Brain microvascular endothelial cell (primary cell): ENCODE measurements around the gene SERPINE1.
"Not testable (repeated sequence)": the region's sequence is repeated elsewhere in the genome, so short reads cannot be mapped to it uniquely, and the experiment has no call there.

ENCODE experiments used
- DNase-seq: peaks from one replicate; pipeline ENCODE4 v3.0.0-alpha.2; 2020
- H3K27ac ChIP-seq: fragments of 250-450 bp; sonication (Bioruptor Pico); 2 replicates; pipeline ENCODE4 v1.5.1; 2020; ENCODE audit warnings: mild to moderate bottlenecking, moderate library complexity
- H3K27me3 ChIP-seq: fragments of 250-450 bp; sonication (Bioruptor Pico); replicated peaks from 2 replicates; pipeline ENCODE4 v1.5.1; 2020; ENCODE audit warnings: mild to moderate bottlenecking
- H3K36me3 ChIP-seq: fragments of 250-450 bp; sonication (Bioruptor Pico); replicated peaks from 2 replicates; pipeline ENCODE4 v1.5.1; 2020; ENCODE audit warnings: mild to moderate bottlenecking
- H3K4me3 ChIP-seq: 2 replicates; pipeline ENCODE4 v1.5.1; 2011; ENCODE audit warnings: low read depth, mild to moderate bottlenecking, control low read depth, low read length, moderate library complexity
- in situ Hi-C: cut with HindIII; loops from 2 replicates; pipeline ENCODE4 v1.10.0; 2017; ENCODE audit warnings: low sequenced_read_pairs, low pct_ligation_motif_present
- TF ChIP-seq, protein P1 (sequence below): IDR thresholded peaks from 2 replicates; pipeline ENCODE4 v1.5.1; 2011; ENCODE audit warnings: low read depth, mild to moderate bottlenecking, moderate library complexity, low read length, control low read depth, inconsistent platforms; ENCODE audit errors: missing control alignments

SERPINE1 gene

GRCh38 chr7:101087334-101088068, 39.4 kb upstream of the SERPINE1 start:
- H3K36me3 ChIP-seq: peaks cover 21% of the 10 kb centered on the region
- in situ Hi-C loops: no loop called here
- H3K4me3 ChIP-seq: no peak overlapping the region
- no peak overlapping the region for H3K27ac ChIP-seq
- DNase-seq: no peak
- TF ChIP-seq, protein P1, sequence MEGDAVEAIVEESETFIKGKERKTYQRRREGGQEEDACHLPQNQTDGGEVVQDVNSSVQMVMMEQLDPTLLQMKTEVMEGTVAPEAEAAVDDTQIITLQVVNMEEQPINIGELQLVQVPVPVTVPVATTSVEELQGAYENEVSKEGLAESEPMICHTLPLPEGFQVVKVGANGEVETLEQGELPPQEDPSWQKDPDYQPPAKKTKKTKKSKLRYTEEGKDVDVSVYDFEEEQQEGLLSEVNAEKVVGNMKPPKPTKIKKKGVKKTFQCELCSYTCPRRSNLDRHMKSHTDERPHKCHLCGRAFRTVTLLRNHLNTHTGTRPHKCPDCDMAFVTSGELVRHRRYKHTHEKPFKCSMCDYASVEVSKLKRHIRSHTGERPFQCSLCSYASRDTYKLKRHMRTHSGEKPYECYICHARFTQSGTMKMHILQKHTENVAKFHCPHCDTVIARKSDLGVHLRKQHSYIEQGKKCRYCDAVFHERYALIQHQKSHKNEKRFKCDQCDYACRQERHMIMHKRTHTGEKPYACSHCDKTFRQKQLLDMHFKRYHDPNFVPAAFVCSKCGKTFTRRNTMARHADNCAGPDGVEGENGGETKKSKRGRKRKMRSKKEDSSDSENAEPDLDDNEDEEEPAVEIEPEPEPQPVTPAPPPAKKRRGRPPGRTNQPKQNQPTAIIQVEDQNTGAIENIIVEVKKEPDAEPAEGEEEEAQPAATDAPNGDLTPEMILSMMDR: no peak
- H3K27me3 ChIP-seq: no peaks in the 10 kb centered on the region

DNA sequence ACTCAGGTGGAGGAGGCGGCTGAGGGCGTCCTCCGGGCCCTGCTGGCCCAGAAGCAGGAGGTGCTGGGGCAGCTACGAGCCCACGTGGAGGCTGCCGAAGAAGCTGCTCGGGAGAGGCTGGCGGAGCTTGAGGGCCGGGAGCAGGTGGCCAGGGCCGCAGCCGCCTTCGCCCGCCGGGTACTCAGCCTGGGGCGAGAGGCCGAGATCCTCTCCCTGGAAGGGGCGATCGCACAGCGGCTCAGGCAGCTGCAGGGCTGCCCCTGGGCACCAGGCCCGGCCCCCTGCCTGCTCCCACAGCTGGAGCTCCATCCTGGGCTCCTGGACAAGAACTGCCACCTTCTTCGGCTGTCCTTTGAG, 38.9 kb upstream of the SERPINE1 start:
- no peak overlapping the region for H3K27ac ChIP-seq
- no peak for DNase-seq
- in situ Hi-C loops: no loop called here

GRCh38 chr7:101088858-101089529, 37.9 kb upstream of the SERPINE1 start:
- in situ Hi-C loops: no loop called here

More for the DNA sequence above, 38.9 kb upstream of the SERPINE1 start:
- TF ChIP-seq, protein P1: no peak
- Histone ChIP-seq H3K27me3 (no peaks in the 10 kb centered on the region), H3K36me3 (peaks cover 21% of the 10 kb centered on the region), H3K4me3 (no peak overlapping the region)

GRCh38 chr7:101089876-101090275, 37.0 kb upstream of the SERPINE1 start:
- TF ChIP-seq, protein P1: no peak
- Histone ChIP-seq H3K36me3 (peaks cover 21% of the 10 kb centered on the region), H3K27me3 (no peaks in the 10 kb centered on the region), H3K27ac (no peak overlapping the region), H3K4me3 (no peak overlapping the region)
- no peak for DNase-seq
- in situ Hi-C loops: no loop called here

More at GRCh38 chr7:101088858-101089529, 37.9 kb upstream of the SERPINE1 start:
- H3K27ac ChIP-seq: no peak overlapping the region
- H3K4me3 ChIP-seq: no peak overlapping the region
- no peak for DNase-seq
- peaks cover 21% of the 10 kb centered on the region for H3K36me3 ChIP-seq
- H3K27me3 ChIP-seq: no peaks in the 10 kb centered on the region
- TF ChIP-seq, protein P1: no peak

- in situ Hi-C loops: not testable (repeated sequence)
These were observed 34.5 kb upstream of the SERPINE1 start for GRCh38 chr7:101092266-101092905.

GRCh38 chr7:101093906-101094305, 33.0 kb upstream of the SERPINE1 start:
- DNase-seq: peak; percentile 64
- TF ChIP-seq, protein P1: no peak
- H3K4me3 ChIP-seq: no peak overlapping the region
- H3K36me3 ChIP-seq: peaks cover 6% of the 10 kb centered on the region
- H3K27me3 ChIP-seq: no peaks in the 10 kb centered on the region
- H3K27ac ChIP-seq: peak overlapping the region; percentile 85
- in situ Hi-C loops: no loop called here

More at GRCh38 chr7:101092266-101092905, 34.5 kb upstream of the SERPINE1 start:
- not testable (repeated sequence) for H3K4me3 ChIP-seq, H3K27me3 ChIP-seq, DNase-seq
- Histone ChIP-seq H3K36me3 (peaks cover 21% of the 10 kb centered on the region), H3K27ac (peak overlapping the region; percentile 85)
